Fibroblast of pulmonary artery (primary cell): Measurements from ENCODE around the gene BRWD1.

ENCODE experiments used
- DNase-seq: peaks from one replicate; pipeline ENCODE4 v3.0.0-alpha.2; 2010; ENCODE audit warnings: low read depth
- H3K4me3 ChIP-seq: replicated peaks from 2 replicates; pipeline ENCODE4 v1.5.1; 2011; ENCODE audit warnings: low read depth, mild to moderate bottlenecking, control low read depth, low read length, moderate library complexity
- CTCF ChIP-seq: IDR thresholded peaks from 2 replicates; pipeline ENCODE4 v1.5.1; 2011; ENCODE audit warnings: mild to moderate bottlenecking, control low read depth, low read length, inconsistent platforms; ENCODE audit errors: missing control alignments

The BRWD1 gene

GRCh38 chr21:39176271-39176709, 137.1 kb downstream of the BRWD1 start:
- TF ChIP-seq CTCF, result no peak
- no peak overlapping the region for H3K4me3 ChIP-seq
- DNase-seq, result no peak

DNA sequence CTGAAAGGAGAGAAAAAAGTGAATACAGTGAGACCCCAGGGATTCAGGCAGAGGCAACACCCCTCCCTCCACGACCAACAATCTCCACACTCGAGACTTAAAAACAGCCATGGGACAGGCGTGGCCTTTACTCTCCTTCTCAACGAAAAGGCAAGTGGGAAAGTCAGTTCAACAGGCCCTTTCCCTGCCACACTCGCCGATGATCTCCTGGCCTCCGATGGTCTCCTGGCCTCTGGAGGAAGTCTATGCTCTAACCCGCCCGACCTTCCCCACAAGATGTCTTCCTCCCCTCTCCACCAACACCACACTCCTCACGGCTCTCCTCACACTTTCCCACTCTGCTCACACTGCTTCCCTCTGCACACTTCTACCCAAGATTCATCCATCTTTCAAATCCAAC, 137.8 kb downstream of the BRWD1 start:
- TF ChIP-seq CTCF, result no peak
- H3K4me3 ChIP-seq, result no peak overlapping the region
- DNase-seq, result no peak

DNA sequence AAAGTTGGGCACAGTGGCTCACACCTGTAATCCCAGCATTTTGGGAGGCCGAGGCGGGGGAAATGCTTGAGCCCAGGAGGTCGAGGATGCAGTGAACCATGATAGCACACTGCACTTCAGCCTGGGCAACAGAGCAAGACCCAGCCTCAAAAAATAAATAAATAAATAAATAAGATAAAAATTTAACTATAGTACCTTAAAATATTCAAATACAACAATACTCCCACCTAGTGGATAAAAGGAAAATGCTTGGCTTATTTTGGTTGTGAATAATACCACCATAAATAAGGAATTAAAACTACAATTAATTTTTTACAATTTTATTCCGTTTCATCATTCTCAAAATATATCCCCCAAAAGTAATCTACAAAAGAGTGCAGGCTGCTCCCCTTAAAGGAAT, 138.3 kb downstream of the BRWD1 start:
- DNase-seq, result peak; percentile 62
- no peak overlapping the region for H3K4me3 ChIP-seq
- TF ChIP-seq CTCF, result peak; percentile 54

- H3K4me3 ChIP-seq, result no peak overlapping the region
- DNase-seq, result no peak
- no peak for TF ChIP-seq CTCF
Measured at GRCh38 chr21:39173716-39174680, 139.4 kb downstream of the BRWD1 start.

DNA sequence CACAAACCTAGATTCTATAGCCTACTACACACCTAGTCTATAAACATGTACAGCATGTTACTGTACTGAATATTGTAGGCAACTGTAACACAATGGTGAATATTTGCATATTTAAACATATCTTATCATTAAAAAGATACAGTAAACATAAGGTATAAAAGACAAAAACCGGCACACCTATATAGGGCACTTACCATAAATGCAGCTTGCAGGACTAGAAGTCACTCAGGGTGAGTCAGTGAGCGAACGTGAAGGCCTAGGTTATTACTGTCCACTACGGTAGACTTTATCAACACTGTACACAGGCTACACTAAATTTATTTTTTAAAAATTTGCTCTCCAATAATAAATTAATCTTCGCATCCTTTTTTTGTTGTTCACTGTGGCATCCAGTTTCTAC, 143.5 kb downstream of the BRWD1 start:
- no peak for TF ChIP-seq CTCF
- no peak overlapping the region for H3K4me3 ChIP-seq
- DNase-seq, result no peak

DNA sequence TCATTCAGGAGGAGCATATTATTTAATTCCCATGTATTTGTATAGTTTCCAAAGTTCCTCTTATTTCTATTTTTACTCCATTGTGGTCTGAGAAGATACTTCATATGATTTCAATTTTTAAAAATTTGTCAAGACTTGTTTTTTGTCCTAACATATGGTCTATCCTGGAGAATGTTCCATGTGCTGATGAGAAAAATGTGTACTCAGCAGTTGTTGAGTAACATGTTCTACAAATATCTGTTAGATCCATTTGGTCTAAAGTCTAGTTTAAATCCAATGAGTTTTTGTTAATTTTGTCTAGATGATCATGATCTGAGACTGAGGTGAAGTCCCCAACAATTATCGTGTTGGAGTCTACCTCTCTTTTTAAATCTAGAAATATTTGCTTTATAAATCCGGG, 144.6 kb downstream of the BRWD1 start:
- no peak for TF ChIP-seq CTCF
- DNase-seq, result no peak
- no peak overlapping the region for H3K4me3 ChIP-seq
